GM23338 (cell line): ENCODE data around the gene TMEM33. TPM values are rescaled to one million over a fixed set of nuclear protein-coding genes. Genes with fewer than 3 reads are reported as not detected.

Source experiments
- ATAC-seq: fragments of 200-7000 bp; cut with Tn5 transposase; 3 replicates; pipeline ENCODE4 v1.9.1; 2020
- DNase-seq: peaks from one replicate; pipeline ENCODE4 v3.0.0-alpha.2; 2015; ENCODE audit warnings: low spot score
- H2AFZ ChIP-seq: fragments of 200-600 bp; sonication (generic); 2 replicates; pipeline ENCODE4 v1.8.0; 2016; ENCODE audit warnings: antibody characterized with exemption, mild to moderate bottlenecking, moderate library complexity
- H3F3A ChIP-seq: fragments of 200-600 bp; sonication (generic); replicated peaks from 2 replicates; pipeline ENCODE4 v1.8.0; 2017; ENCODE audit warnings: antibody characterized with exemption, mixed run types, low read depth
- H3K27ac ChIP-seq: fragments of 200-600 bp; sonication (generic); 2 replicates; pipeline ENCODE4 v1.6.1; 2016; ENCODE audit warnings: low read depth
- H3K27me3 ChIP-seq: fragments of 200-600 bp; sonication (generic); 2 replicates; pipeline ENCODE4 v1.8.0; 2016; ENCODE audit warnings: mild to moderate bottlenecking, mixed run types, moderate library complexity; ENCODE audit not compliant: insufficient read depth
- H3K36me3 ChIP-seq: fragments of 200-600 bp; sonication (generic); 2 replicates; pipeline ENCODE4 v1.8.0; 2016; ENCODE audit warnings: mild to moderate bottlenecking; ENCODE audit not compliant: insufficient read depth
- H3K4me1 ChIP-seq: fragments of 200-600 bp; sonication (generic); 2 replicates; pipeline ENCODE4 v1.8.0; 2016; ENCODE audit warnings: mild to moderate bottlenecking, moderate library complexity; ENCODE audit not compliant: insufficient read depth
- H3K4me2 ChIP-seq: fragments of 200-600 bp; sonication (generic); 2 replicates; pipeline ENCODE4 v1.7.1; 2017; ENCODE audit warnings: mixed run types
- H3K4me3 ChIP-seq: fragments of 200-600 bp; sonication (generic); 2 replicates; pipeline ENCODE4 v1.6.1; 2016; ENCODE audit warnings: mixed run types
- H3K79me2 ChIP-seq: fragments of 200-600 bp; sonication (generic); replicated peaks from 2 replicates; pipeline ENCODE4 v1.8.0; 2017; ENCODE audit warnings: mild to moderate bottlenecking; ENCODE audit not compliant: insufficient read depth
- H3K9me2 ChIP-seq: fragments of 200-600 bp; sonication (generic); 2 replicates; pipeline ENCODE4 v1.8.0; 2017; ENCODE audit not compliant: insufficient read depth
- H4K20me1 ChIP-seq: fragments of 200-600 bp; sonication (generic); replicated peaks from 2 replicates; pipeline ENCODE4 v1.8.0; 2017; ENCODE audit warnings: mild to moderate bottlenecking; ENCODE audit not compliant: insufficient read depth
- H3K27ac Mint-ChIP-seq: 2 replicates; pipeline ENCODE4 v1.8.0; 2020; ENCODE audit warnings: inconsistent platforms, mild to moderate bottlenecking, moderate library complexity, mixed read lengths
- H3K27me3 Mint-ChIP-seq: 3 replicates; pipeline ENCODE4 v1.8.0; 2022; ENCODE audit warnings: low read depth, mild to moderate bottlenecking, moderate library complexity, mixed read lengths, inconsistent platforms; ENCODE audit not compliant: insufficient read depth, poor library complexity
- H3K36me3 Mint-ChIP-seq: 3 replicates; pipeline ENCODE4 v1.8.0; 2021; ENCODE audit warnings: low read depth, mild to moderate bottlenecking, inconsistent platforms, moderate library complexity, mixed read lengths
- H3K4me1 Mint-ChIP-seq: 3 replicates; pipeline ENCODE4 v1.8.0; 2020; ENCODE audit warnings: mild to moderate bottlenecking, inconsistent platforms, mixed read lengths
- H3K4me3 Mint-ChIP-seq: 3 replicates; pipeline ENCODE4 v1.8.0; 2021; ENCODE audit warnings: moderate library complexity, mild to moderate bottlenecking, inconsistent platforms, mixed read lengths
- H3K9me3 Mint-ChIP-seq: 3 replicates; pipeline ENCODE4 v1.8.0; 2020; ENCODE audit warnings: moderate library complexity, mild to moderate bottlenecking, inconsistent platforms, mixed read lengths
- CREB1 ChIP-seq: fragments of 250-450 bp; sonication (Bioruptor Pico); IDR thresholded peaks from 2 replicates; pipeline ENCODE4 v1.5.0; 2020; ENCODE audit warnings: low read depth, mild to moderate bottlenecking, moderate library complexity
- EZH2 ChIP-seq: fragments of 200-600 bp; sonication (generic); IDR thresholded peaks from one replicate; pipeline ENCODE4 v1.8.0; 2017; ENCODE audit warnings: antibody characterized with exemption, mild to moderate bottlenecking, low read depth; ENCODE audit not compliant: unreplicated experiment
- EZH2phosphoT487 ChIP-seq: fragments of 200-600 bp; sonication (generic); IDR thresholded peaks from one replicate; pipeline ENCODE4 v1.8.1; 2018; ENCODE audit warnings: antibody characterized with exemption; ENCODE audit not compliant: unreplicated experiment
- NANOG ChIP-seq: IDR thresholded peaks from 2 replicates; pipeline ENCODE4 v1.6.1; 2016; ENCODE audit warnings: antibody characterized with exemption, borderline replicate concordance
- POLR2AphosphoS5 ChIP-seq: IDR thresholded peaks from 2 replicates; pipeline ENCODE4 v1.6.1; 2016; ENCODE audit warnings: antibody characterized with exemption, low read depth
- ZNF462 ChIP-seq: fragments of 250-450 bp; sonication (Bioruptor Pico); IDR thresholded peaks from 2 replicates; pipeline ENCODE4 v1.5.0; 2020; ENCODE audit warnings: mild to moderate bottlenecking, moderate library complexity
- long read RNA-seq: library from polyadenylated mRNA; unstranded; transcript quantifications from one replicate; pipeline ENCODE4 v2.0.0, GENCODE V29; 2020; ENCODE audit not compliant: unreplicated experiment
- polyA plus RNA-seq: library from polyadenylated mRNA; unstranded; fragments of >200 nt; fragmentation: Nextera tagmentation; extraction: Ambion mirVana; gene quantifications from 2 replicates; pipeline ENCODE4 v1.2.1, GENCODE V29; 2016
- total RNA-seq: library from RNA; depleted of rRNA; stranded (reverse); fragments of >200 nt; shearing (Covaris generic); gene quantifications from 2 replicates; pipeline ENCODE4 v1.2.3, GENCODE V29; 2014; rRNA removed
- TF ChIP-seq, protein P1 (sequence below): IDR thresholded peaks from 2 replicates; pipeline ENCODE4 v1.6.1; 2016; ENCODE audit warnings: antibody characterized with exemption

Gene TMEM33
- 117 and 146 TPM in 2 replicates for total RNA-seq
- 43.5 and 46.2 TPM in 2 replicates for polyA plus RNA-seq
- long read RNA-seq, full-length matches to known transcripts, result 22 of 28 reads
- long read RNA-seq, partial matches to known transcripts, result 1 of 28 reads
- long read RNA-seq, other reads (novel, unspliced or antisense), result 5 of 28 reads

GRCh38 chr4:41934901-41935651 lies at the start of gene TMEM33:
TSS of gene TMEM33 (plus strand) at chr4:41935429. CDS start at chr4:41935485, 56 bp downstream.
- Histone ChIP-seq H3K79me2 (peaks cover 47% of the 10 kb centered on the region), H3K27ac (peak within 1 kb of the TSS; percentile 91), H3K27me3 (no peaks in the 10 kb centered on the region), H3K4me2 (peak within 1 kb of the TSS; percentile 95), H2AFZ (peak within 1 kb of the TSS; percentile 95), H3K4me3 (peak within 1 kb of the TSS; percentile 92), H3K4me1 (peaks cover 14% of the 10 kb centered on the region), H3K36me3 (peaks cover 6% of the 10 kb centered on the region; the same call in 1 of the 2 replicates), H3F3A (no peaks in the 10 kb centered on the region), H4K20me1 (0 out of 2 replicates have a peak, but pooled peaks cover 5% of the 10 kb centered on the region), H3K9me2 (no peaks in the 10 kb centered on the region)
- peak within 1 kb of the TSS; percentile 97 for H3K27ac Mint-ChIP-seq
- H3K27me3 Mint-ChIP-seq, result peaks cover 6% of the 10 kb centered on the region
- peaks cover 19% of the 10 kb centered on the region; the same call in 2 of the 3 replicates for H3K4me1 Mint-ChIP-seq
- DNase-seq (peak; percentile 96), ATAC-seq (peak; percentile 95)
- H3K36me3 Mint-ChIP-seq, result peaks cover 33% of the 10 kb centered on the region
- TF ChIP-seq EZH2, result no peak
- TF ChIP-seq EZH2phosphoT487, result no peak
- no peak for TF ChIP-seq ZNF462
- TF ChIP-seq NANOG, result no peak
- peak; percentile 32; the same call in 1 of the 2 replicates for TF ChIP-seq CREB1 (CRISPR knock-in tag)
- TF ChIP-seq POLR2AphosphoS5, result peak; percentile 88
- TF ChIP-seq, protein P1, sequence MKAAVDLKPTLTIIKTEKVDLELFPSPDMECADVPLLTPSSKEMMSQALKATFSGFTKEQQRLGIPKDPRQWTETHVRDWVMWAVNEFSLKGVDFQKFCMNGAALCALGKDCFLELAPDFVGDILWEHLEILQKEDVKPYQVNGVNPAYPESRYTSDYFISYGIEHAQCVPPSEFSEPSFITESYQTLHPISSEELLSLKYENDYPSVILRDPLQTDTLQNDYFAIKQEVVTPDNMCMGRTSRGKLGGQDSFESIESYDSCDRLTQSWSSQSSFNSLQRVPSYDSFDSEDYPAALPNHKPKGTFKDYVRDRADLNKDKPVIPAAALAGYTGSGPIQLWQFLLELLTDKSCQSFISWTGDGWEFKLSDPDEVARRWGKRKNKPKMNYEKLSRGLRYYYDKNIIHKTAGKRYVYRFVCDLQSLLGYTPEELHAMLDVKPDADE, result peak; percentile 97
- peak within 1 kb of the TSS; percentile 98 for H3K4me3 Mint-ChIP-seq
- H3K9me3 Mint-ChIP-seq, result no peaks in the 10 kb centered on the region
